Mesenchymal stem cell (in vitro differentiated cells and primary cell): Measurements from ENCODE around the gene ACAT2.

Experiments used
- DNase-seq: peaks from one replicate; pipeline ENCODE4 v3.0.0-alpha.2; 2013
- H2AFZ ChIP-seq: one replicate; pipeline ENCODE4 v1.6.1; 2013; ENCODE audit warnings: low read depth, mild to moderate bottlenecking, control low read depth, inconsistent platforms, low read length, moderate library complexity
- H2AK5ac ChIP-seq: 2 replicates; pipeline ENCODE4 v1.6.1; 2013; ENCODE audit warnings: low read length, moderate library complexity, mild to moderate bottlenecking, inconsistent platforms; ENCODE audit not compliant: severe bottlenecking
- H2BK120ac ChIP-seq: one replicate; pipeline ENCODE4 v1.6.1; 2013; ENCODE audit warnings: low read depth, mild to moderate bottlenecking, inconsistent platforms, low read length, moderate library complexity
- H2BK12ac ChIP-seq, 2 experiments: one replicate each; pipeline ENCODE4 v1.6.1; 2013; ENCODE audit warnings: inconsistent platforms in 2 of 2, low read length in 2 of 2, mild to moderate bottlenecking in 2 of 2, moderate library complexity in 2 of 2, control low read depth in 1 of 2
- H2BK15ac ChIP-seq: one replicate; pipeline ENCODE4 v1.6.1; 2013; ENCODE audit warnings: mild to moderate bottlenecking, low read depth, inconsistent platforms; ENCODE audit not compliant: poor library complexity, severe bottlenecking
- H2BK5ac ChIP-seq: 2 replicates; pipeline ENCODE4 v1.6.1; 2013; ENCODE audit warnings: low read depth, mild to moderate bottlenecking, low read length, control low read depth, inconsistent platforms; ENCODE audit not compliant: poor library complexity, severe bottlenecking
- H3K14ac ChIP-seq, 2 experiments: one replicate each; pipeline ENCODE4 v1.6.1; 2013; ENCODE audit warnings: inconsistent platforms in 2 of 2, low read length in 2 of 2, control low read depth in 1 of 2, mild to moderate bottlenecking in 1 of 2, moderate library complexity in 1 of 2
- H3K18ac ChIP-seq, 2 experiments: one replicate each; pipeline ENCODE4 v1.6.1; 2013; ENCODE audit warnings: inconsistent platforms in 2 of 2, low read length in 2 of 2, control low read depth in 1 of 2, low read depth in 1 of 2, mild to moderate bottlenecking in 1 of 2
- H3K23ac ChIP-seq, 2 experiments: one replicate each; pipeline ENCODE4 v1.6.1; 2013; ENCODE audit warnings: inconsistent platforms in 2 of 2, low read length in 2 of 2, mild to moderate bottlenecking in 2 of 2, moderate library complexity in 2 of 2, control low read depth in 1 of 2
- H3K27ac ChIP-seq: 2 replicates; pipeline ENCODE4 v1.5.1; 2013; ENCODE audit warnings: mild to moderate bottlenecking, moderate library complexity, low read length, control low read depth, inconsistent platforms; ENCODE audit not compliant: poor library complexity, severe bottlenecking
- H3K27me3 ChIP-seq, 2 experiments: 2 replicates each; pipeline versions ENCODE4 v1.6.1 to v1.7.0; 2013; ENCODE audit warnings: low read length in 2 of 2, mild to moderate bottlenecking in 2 of 2, moderate library complexity in 2 of 2, control low read depth in 1 of 2, inconsistent platforms in 1 of 2; ENCODE audit not compliant: control insufficient read depth in 1 of 2, insufficient read depth in 1 of 2
- H3K36me3 ChIP-seq, 2 experiments: 2 replicates each; pipeline versions ENCODE4 v1.6.1 to v1.7.0; 2013; ENCODE audit warnings: low read length in 2 of 2, control low read depth in 1 of 2, inconsistent platforms in 1 of 2, low read depth in 1 of 2, mild to moderate bottlenecking in 1 of 2; ENCODE audit not compliant: insufficient read depth in 2 of 2, control insufficient read depth in 1 of 2
- H3K4ac ChIP-seq, 2 experiments: one replicate each; pipeline ENCODE4 v1.6.1; 2013; ENCODE audit warnings: inconsistent platforms in 2 of 2, low read length in 2 of 2, mild to moderate bottlenecking in 2 of 2, moderate library complexity in 2 of 2, control low read depth in 1 of 2, low read depth in 1 of 2
- H3K4me1 ChIP-seq: 2 replicates; pipeline ENCODE4 v1.6.1; 2013; ENCODE audit warnings: low read depth, low read length, control low read depth; ENCODE audit not compliant: control insufficient read depth, insufficient read depth
- H3K4me2 ChIP-seq: 2 replicates; pipeline ENCODE4 v1.6.1; 2013; ENCODE audit warnings: low read length, mild to moderate bottlenecking, inconsistent platforms; ENCODE audit not compliant: poor library complexity, severe bottlenecking
- H3K4me3 ChIP-seq, 2 experiments: 2 replicates each; pipeline versions ENCODE4 v1.5.1 to v1.7.0; 2013; ENCODE audit warnings: low read length in 2 of 2, mild to moderate bottlenecking in 2 of 2, control low read depth in 1 of 2, low read depth in 1 of 2; ENCODE audit not compliant: insufficient read depth in 1 of 2
- H3K79me1 ChIP-seq: replicated peaks from 2 replicates; pipeline ENCODE4 v1.6.1; 2013; ENCODE audit warnings: mild to moderate bottlenecking, control low read depth, low read length, inconsistent platforms; ENCODE audit not compliant: poor library complexity, severe bottlenecking
- H3K9ac ChIP-seq: 2 replicates; pipeline ENCODE4 v1.7.0; 2013; ENCODE audit warnings: mild to moderate bottlenecking, low read length, moderate library complexity
- H3K9me3 ChIP-seq: 2 replicates; pipeline ENCODE4 v1.7.0; 2013; ENCODE audit warnings: mild to moderate bottlenecking, low read length; ENCODE audit not compliant: control insufficient read depth
- H4K8ac ChIP-seq: one replicate; pipeline ENCODE4 v1.6.1; 2013; ENCODE audit warnings: inconsistent platforms, mild to moderate bottlenecking, low read length, moderate library complexity
- H4K91ac ChIP-seq: one replicate; pipeline ENCODE4 v1.6.1; 2013; ENCODE audit warnings: mild to moderate bottlenecking, low read length, inconsistent platforms
- WGBS: methylation state at CpG from one replicate; pipeline ENCODE4 v1.1.7; 2013; ENCODE audit warnings: mixed read lengths; 5-methylcytosine and 5-hydroxymethylcytosine counted together

The ACAT2 gene

GRCh38 chr6:159819932-159820640, 58.2 kb downstream of the ACAT2 start:
- Histone ChIP-seq H3K9ac (no peak overlapping the region), H3K36me3 (peaks cover 0 to 4% of the 10 kb centered on the region in 2 experiments), H4K91ac (no peak overlapping the region), H3K4me1 (no peaks in the 10 kb centered on the region), H2AK5ac (no peak overlapping the region), H3K79me1 (no peaks in the 10 kb centered on the region), H2AFZ (no peak overlapping the region), H3K23ac (no peak overlapping the region), H2BK12ac (no peak overlapping the region), H3K14ac (peak overlapping the region in 1 of 2 experiments; percentile 58), H3K18ac (no peak overlapping the region), H3K4me3 (no peak overlapping the region), H2BK120ac (no peak overlapping the region), H3K4ac (no peak overlapping the region), H3K27me3 (peaks cover 0 to 40% of the 10 kb centered on the region in 2 experiments), H3K9me3 (no peaks in the 10 kb centered on the region), H2BK15ac (no peak overlapping the region), H3K27ac (no peak overlapping the region), H4K8ac (no peak overlapping the region), H3K4me2 (no peak overlapping the region), H2BK5ac (no peak overlapping the region)
- 69% methylated on average over 28 of the region's 28 CpGs for WGBS
- no peak for DNase-seq

GRCh38 chr6:159821122-159821521, 59.3 kb downstream of the ACAT2 start:
- Histone ChIP-seq H2AFZ (no peak overlapping the region), H3K9me3 (no peaks in the 10 kb centered on the region), H3K4ac (no peak overlapping the region), H3K4me1 (no peaks in the 10 kb centered on the region), H3K4me2 (no peak overlapping the region), H2BK15ac (no peak overlapping the region), H2BK12ac (no peak overlapping the region), H3K14ac (no peak overlapping the region), H3K36me3 (peaks cover 0 to 4% of the 10 kb centered on the region in 2 experiments), H3K18ac (no peak overlapping the region), H2AK5ac (no peak overlapping the region), H3K79me1 (no peaks in the 10 kb centered on the region), H3K23ac (no peak overlapping the region), H3K27ac (no peak overlapping the region), H3K27me3 (peaks cover 0 to 40% of the 10 kb centered on the region in 2 experiments), H3K9ac (no peak overlapping the region), H2BK5ac (no peak overlapping the region), H2BK120ac (no peak overlapping the region), H4K91ac (no peak overlapping the region), H3K4me3 (no peak overlapping the region), H4K8ac (no peak overlapping the region)
- no peak for DNase-seq
- WGBS: 92% methylated on average over 10 of the region's 11 CpGs

DNA sequence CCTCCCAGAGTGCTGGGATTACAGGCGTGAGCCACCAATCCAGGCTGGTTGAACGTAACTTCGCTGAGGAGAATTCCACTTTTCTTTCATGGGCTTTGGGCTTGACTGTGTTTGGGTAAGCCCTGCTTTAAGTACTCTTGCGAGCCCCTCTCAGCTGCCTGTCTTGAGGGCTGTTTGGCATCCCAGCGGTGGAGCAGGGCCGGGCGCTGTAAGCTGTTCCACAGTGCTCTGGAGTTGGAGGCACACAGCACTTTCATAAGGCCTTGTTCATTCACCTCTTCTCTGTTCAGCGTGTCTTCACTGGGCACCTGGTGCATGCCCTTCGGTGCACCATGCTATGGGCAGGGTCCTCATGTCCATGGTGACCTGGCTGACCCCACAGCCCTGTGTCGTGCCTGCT, 59.9 kb downstream of the ACAT2 start:
- no peak overlapping the region for H2BK12ac ChIP-seq
- no peak overlapping the region for H4K91ac ChIP-seq
- no peak for DNase-seq
- H2AFZ ChIP-seq: no peak overlapping the region
- H2BK120ac ChIP-seq: no peak overlapping the region
- H3K14ac ChIP-seq: no peak overlapping the region
- 88% methylated on average over 10 of the region's 10 CpGs for WGBS
- H3K27ac ChIP-seq: no peak overlapping the region
- H3K18ac ChIP-seq: no peak overlapping the region
- H3K23ac ChIP-seq: no peak overlapping the region
- no peak overlapping the region for H2AK5ac ChIP-seq
- no peak overlapping the region for H2BK15ac ChIP-seq
- H3K27me3 ChIP-seq: peaks cover 0 to 40% of the 10 kb centered on the region in 2 experiments
- H3K36me3 ChIP-seq: peaks cover 0 to 4% of the 10 kb centered on the region in 2 experiments
- H3K9me3 ChIP-seq: no peaks in the 10 kb centered on the region
- no peak overlapping the region for H2BK5ac ChIP-seq
- H3K4ac ChIP-seq: no peak overlapping the region
- H3K4me1 ChIP-seq: no peaks in the 10 kb centered on the region
- no peaks in the 10 kb centered on the region for H3K79me1 ChIP-seq
- no peak overlapping the region for H3K9ac ChIP-seq
- H3K4me2 ChIP-seq: no peak overlapping the region
- H4K8ac ChIP-seq: no peak overlapping the region
- peak overlapping the region in 1 of 2 experiments; percentile 2 for H3K4me3 ChIP-seq

DNA sequence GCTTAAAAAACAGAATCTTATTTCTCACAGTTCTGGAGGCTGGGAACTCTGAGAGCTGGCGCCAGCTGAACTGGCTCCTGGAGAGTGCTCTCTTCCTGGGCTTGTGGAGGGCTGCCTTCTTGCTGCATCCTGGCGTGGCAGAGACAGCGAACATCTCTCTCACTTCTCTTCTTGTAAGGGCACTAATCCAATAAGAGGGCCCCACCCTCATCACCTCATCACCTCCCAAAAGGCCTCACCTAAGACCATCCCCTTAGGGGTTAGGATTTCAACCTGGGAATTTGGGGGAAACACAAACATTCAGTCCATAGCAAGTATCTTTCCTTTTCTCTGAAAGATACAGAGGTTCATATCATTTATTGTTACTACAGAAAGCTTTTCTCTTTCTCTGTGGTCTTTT, 62.1 kb downstream of the ACAT2 start:
- H2BK120ac ChIP-seq: no peak overlapping the region
- H4K8ac ChIP-seq: no peak overlapping the region
- no peak overlapping the region for H4K91ac ChIP-seq
- peaks cover 0 to 4% of the 10 kb centered on the region in 2 experiments for H3K36me3 ChIP-seq
- no peak overlapping the region for H3K4me2 ChIP-seq
- WGBS: 94% methylated on average over 2 of the region's 3 CpGs
- peaks cover 0 to 23% of the 10 kb centered on the region in 2 experiments for H3K27me3 ChIP-seq
- H3K9ac ChIP-seq: no peak overlapping the region
- no peak overlapping the region for H2AK5ac ChIP-seq
- H2BK5ac ChIP-seq: no peak overlapping the region
- H3K27ac ChIP-seq: no peak overlapping the region
- H3K4ac ChIP-seq: no peak overlapping the region
- H3K14ac ChIP-seq: no peak overlapping the region
- H3K79me1 ChIP-seq: no peaks in the 10 kb centered on the region
- no peak overlapping the region for H3K23ac ChIP-seq
- no peak overlapping the region for H2AFZ ChIP-seq
- H3K4me3 ChIP-seq: no peak overlapping the region
- H2BK12ac ChIP-seq: no peak overlapping the region
- no peak overlapping the region for H3K18ac ChIP-seq
- no peaks in the 10 kb centered on the region for H3K9me3 ChIP-seq
- no peaks in the 10 kb centered on the region for H3K4me1 ChIP-seq
- no peak overlapping the region for H2BK15ac ChIP-seq
- no peak for DNase-seq
